ENCODE data around the gene KDF1.

Gene KDF1

DNA sequence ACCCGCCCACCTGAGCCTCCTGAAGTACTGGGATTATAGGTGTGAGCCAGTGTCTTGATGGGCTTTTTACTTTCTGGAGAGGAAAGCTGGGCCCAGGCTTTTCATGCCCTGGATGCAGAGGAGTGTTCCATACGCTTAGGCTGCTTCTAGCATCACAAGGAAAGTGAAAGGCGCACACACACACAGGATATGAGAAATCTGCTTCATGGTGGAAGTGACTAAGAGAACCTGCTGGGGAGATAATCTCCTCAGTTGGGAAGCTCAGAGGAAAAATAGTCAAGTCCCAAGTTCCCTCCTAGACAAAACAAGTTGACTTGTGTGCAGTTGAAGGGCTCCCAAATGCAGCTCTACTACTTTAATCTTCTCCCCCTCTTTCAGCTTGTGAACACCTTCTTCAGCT, 36.6 kb downstream of the KDF1 start:
- TF ChIP-seq, protein P1, sequence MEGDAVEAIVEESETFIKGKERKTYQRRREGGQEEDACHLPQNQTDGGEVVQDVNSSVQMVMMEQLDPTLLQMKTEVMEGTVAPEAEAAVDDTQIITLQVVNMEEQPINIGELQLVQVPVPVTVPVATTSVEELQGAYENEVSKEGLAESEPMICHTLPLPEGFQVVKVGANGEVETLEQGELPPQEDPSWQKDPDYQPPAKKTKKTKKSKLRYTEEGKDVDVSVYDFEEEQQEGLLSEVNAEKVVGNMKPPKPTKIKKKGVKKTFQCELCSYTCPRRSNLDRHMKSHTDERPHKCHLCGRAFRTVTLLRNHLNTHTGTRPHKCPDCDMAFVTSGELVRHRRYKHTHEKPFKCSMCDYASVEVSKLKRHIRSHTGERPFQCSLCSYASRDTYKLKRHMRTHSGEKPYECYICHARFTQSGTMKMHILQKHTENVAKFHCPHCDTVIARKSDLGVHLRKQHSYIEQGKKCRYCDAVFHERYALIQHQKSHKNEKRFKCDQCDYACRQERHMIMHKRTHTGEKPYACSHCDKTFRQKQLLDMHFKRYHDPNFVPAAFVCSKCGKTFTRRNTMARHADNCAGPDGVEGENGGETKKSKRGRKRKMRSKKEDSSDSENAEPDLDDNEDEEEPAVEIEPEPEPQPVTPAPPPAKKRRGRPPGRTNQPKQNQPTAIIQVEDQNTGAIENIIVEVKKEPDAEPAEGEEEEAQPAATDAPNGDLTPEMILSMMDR (IDR thresholded peaks at IDR 0.05; ENCODE audit: low read depth, low read length, missing control alignments): no peak
- no peak for DNase-seq (ENCODE audit: low read depth)
- H3K4me3 ChIP-seq (ENCODE audit: low read depth, low read length): no peak overlapping the region

DNA sequence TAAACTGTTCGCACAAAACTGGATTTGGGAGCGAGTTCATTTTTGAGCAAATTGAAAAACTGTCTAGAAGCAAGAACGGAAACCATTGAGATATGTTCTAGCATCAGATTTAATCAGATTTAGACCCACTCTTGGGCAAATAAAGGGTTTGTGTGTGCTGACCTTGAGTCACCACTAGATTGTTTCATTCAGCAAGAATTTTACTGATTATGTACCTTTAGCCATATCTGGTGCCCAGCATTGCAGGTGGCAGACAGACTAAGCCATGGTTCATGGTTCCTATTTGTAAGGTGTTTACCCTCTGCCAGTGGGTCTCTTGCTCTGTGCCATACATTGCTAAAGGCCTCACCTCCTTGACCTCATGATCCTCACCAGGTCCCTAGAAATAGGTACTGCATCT, 37.4 kb downstream of the KDF1 start:
- H3K4me3 ChIP-seq (ENCODE audit: low read depth, low read length): peak overlapping the region; percentile 96
- DNase-seq (ENCODE audit: low read depth): no peak
- TF ChIP-seq, protein P1 (IDR thresholded peaks at IDR 0.05; ENCODE audit: low read depth, low read length, missing control alignments): no peak

DNA sequence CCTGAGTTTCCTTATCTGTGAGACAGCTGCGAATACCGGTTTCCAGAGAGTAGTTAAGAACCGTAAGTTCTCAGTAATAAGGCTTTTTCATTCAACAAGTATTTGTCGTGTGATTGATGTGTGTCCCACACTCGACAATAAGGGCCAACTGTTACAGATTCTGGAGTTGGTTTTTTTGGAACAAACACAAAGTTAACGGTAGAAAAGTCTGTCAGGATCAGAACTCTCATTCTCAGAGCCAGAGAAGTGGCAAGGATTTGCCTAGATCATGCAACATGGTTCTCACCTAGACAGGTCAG, 37.9 kb downstream of the KDF1 start:
- no peak for DNase-seq (ENCODE audit: low read depth)
- TF ChIP-seq, protein P1 (IDR thresholded peaks at IDR 0.05; ENCODE audit: low read depth, low read length, missing control alignments): no peak
- H3K4me3 ChIP-seq (ENCODE audit: low read depth, low read length): peak overlapping the region; percentile 96

DNA sequence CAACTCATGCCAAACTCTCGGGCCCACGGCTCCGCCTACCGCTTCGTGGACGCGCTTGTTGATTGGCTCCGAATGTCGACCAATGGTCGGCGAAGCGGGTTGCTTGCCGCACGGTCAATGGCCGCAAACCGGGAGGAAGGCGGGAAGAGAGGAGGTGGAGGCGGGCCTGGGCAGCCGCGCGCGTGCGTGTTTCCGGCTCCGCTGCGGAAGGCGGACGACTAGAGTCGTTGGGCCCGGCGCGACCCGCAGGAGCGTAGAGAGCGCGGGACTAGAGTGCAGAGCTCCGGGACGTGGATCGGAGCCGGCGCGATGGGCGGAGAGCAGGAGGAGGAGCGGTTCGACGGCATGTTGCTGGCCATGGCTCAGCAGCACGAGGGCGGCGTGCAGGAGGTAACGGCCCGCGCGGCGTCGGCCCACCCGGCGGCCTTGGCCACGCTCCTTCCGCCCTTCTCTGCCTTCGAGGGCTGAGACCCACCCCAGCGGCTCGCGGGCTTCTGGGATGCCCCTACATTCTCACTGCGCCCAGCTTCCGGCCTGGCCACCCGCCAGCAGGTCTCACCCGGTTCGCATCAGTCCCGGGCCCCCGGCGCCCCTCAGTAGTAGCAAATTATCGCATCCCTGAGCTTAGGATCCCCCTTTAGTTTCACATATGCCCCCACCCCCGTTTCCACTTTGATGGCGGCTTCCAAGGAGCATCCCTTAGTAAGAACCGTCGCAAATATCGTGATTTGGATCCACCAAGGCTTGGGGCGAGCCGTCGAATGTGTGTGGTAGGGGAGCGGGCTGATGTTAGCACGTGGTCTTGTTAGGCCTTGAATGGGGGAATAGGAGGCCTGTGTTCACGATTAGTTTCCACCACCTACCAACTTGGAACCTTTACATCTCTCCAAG, 38.5 kb downstream of the KDF1 start, which contains the start of gene NUDC:
Gene NUDC (plus strand): TSS at position 204 of the 891 bp plus-strand sequence. CDS start 106 bp downstream, at position 310.
- peak; percentile 89 for DNase-seq (ENCODE audit: low read depth)
- peak within 1 kb of the TSS; percentile 96 for H3K4me3 ChIP-seq (ENCODE audit: low read depth, low read length)
- TF ChIP-seq, protein P1 (IDR thresholded peaks at IDR 0.05; ENCODE audit: low read depth, low read length, missing control alignments): no peak

- TF ChIP-seq, protein P1 (IDR thresholded peaks at IDR 0.05; ENCODE audit: low read depth, low read length, missing control alignments): no peak
- DNase-seq (ENCODE audit: low read depth): no peak
- peak overlapping the region; percentile 96 for H3K4me3 ChIP-seq (ENCODE audit: low read depth, low read length)
These were observed 39.1 kb downstream of the KDF1 start for GRCh38 chr1:26921126-26921539.

DNA sequence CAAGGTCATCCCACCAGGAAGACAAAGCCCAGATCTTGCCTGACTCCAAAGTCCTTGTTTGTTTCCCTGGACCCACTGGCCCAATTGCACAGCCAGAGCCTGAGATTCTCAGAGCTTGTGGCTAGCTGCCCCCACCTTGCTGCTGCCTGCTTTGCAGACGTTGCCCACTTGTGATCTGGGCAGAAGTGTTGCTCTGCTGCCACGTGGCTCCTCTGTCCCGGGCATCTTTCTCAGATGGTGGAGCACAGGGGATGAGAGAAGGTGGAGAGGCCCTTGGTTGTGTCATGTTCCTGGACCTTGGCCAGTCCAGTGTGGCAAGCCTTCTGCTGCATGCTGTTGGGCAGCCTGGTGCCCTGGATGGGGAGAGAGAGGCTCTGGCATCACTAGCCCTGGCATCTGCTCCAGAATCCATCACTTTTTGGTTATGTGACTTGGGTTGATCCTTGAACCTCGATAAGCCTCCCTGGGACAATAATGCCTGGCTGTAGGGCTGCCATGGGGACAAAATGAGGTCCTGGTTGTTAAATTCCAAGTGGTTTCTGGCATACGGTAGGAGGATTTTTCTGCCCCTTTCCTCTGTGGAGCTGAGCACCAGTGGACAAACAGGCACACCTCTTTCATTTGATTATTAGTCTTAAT, 44.9 kb downstream of the KDF1 start:
- TF ChIP-seq, protein P1 (IDR thresholded peaks at IDR 0.05; ENCODE audit: low read depth, low read length, missing control alignments): no peak
- DNase-seq (ENCODE audit: low read depth): no peak
- H3K4me3 ChIP-seq (ENCODE audit: low read depth, low read length): no peak overlapping the region
